ENCODE data around the gene TBC1D8.

The TBC1D8 gene

DNA sequence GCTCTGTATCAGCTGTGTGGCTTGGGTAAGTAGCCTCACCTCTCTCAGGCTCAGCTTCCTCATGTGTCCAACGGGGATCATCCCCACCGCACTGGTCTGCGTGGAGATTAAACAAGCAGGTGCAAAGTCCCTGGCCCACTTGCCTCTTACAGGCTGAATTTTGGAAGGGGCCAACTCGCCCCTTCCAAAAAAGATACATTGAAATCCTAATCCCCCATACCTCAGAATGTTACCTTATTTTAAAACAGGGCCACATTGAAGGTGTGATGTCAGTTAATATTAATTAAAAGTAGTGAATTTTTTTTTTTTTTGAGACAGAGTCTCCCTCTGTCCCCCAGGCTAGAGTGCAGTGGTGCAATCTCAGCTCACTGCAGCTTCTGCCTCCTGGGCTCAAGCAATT is 34.8 kb downstream of the TBC1D8 start:
- H3K4me3 ChIP-seq (ENCODE audit: low read length), result no peak overlapping the region
- DNase-seq (ENCODE audit: low read depth, low spot score), result no peak

DNA sequence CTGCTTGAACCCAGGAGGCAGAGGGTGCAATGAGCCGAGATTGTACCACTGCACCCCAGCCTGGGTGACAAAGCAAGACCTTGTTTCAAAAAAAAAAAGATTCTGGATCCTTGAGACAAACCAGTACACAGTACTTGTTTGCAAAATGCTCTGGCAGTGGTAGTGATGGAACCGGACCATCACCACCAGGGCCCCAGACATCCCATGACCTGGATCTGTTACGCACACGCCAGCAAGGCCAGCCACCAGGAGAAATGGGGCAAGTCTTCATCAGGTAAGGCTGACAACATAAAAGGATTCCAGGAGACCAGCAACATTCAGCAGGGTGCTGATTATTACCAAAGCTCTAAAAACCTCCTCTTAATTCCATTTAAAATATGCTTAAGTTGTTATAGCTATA is 35.5 kb downstream of the TBC1D8 start:
- no peak for DNase-seq (ENCODE audit: low read depth, low spot score)
- no peak overlapping the region for H3K4me3 ChIP-seq (ENCODE audit: low read length)

DNA sequence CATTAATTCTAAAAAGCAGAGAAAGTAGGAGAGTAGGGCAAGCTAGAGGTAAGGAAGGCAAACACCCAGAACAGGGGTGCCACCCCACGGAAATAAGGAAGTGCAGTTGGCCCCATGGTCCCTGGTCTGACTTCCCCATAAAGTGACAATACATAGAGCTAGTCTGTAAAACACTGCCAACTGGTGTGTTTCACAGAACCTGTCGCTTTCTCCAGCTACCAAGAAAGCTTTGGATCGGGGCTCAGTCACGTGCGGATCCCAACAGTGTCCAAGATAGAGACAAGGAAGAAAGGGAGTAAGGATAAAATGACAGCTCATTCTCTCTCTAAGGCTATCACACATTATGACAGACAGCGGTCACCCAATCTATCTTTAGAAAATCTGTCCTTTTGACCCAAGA is 36.4 kb downstream of the TBC1D8 start:
- H3K4me3 ChIP-seq (ENCODE audit: low read length), result no peak overlapping the region
- no peak for DNase-seq (ENCODE audit: low read depth, low spot score)

DNA sequence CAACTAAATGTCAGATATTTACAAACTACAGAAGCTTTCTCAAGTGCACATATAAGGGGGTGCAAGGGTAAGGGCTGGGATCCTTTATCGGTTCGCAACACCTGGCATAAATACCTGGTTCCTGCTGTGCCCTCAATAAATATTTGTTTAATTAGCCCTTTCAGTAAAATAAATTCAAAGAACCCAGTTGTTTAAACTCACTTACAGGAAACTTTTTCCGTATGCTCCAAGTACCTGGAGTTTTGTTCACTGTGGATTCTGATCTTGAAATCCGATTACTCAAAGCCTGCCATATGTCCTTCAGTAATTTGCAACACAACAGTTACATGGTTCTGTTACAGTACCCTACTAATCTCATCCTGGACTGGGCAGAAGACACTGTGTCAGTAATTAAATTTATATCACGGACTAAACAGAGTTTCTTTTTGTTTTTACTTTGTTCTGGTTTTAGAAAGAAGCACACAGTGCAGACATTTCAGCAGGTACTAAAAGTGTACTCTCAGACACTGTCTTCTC is 36.9 kb downstream of the TBC1D8 start:
- no peak for DNase-seq (ENCODE audit: low read depth, low spot score)
- H3K4me3 ChIP-seq (ENCODE audit: low read length), result no peak overlapping the region

DNA sequence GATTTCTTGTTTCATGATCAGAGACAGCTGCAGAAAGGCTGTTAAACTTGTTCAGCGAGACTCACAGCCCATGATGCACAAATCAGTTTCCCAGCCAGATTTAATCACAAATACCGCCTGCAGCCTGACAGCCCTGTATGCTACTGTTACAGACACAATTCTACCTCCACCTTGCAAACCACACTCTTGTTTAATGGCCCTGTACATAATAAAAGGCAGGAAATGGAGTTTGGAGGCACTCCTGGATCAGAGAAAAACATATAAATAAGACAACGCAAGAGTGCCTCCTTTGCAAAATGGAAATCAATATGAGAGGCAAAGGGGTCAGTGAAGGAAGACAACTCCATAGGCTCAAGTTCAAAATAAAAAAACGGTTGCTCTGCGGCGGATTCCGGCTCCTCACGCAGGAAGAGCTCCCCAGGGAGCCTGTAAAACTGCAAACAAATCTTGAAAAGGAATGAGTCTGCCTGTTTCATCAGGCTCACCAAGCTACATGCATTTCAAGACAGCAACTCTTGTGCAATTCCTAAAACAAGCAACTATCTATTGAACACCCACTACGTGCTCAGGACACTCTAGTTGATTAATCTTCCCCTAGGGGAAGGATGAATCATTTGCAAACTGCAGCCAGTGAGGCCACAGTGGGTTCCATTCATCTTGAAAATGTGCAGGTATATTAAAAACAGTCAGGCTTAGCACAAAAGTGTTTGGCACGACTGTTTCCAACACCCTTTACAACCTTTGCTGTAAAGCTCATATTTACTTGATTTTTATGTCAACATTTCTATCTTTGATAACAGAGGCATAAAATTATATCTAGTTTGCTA is 37.5 kb downstream of the TBC1D8 start:
- DNase-seq (ENCODE audit: low read depth, low spot score), result peak; percentile 82
- H3K4me3 ChIP-seq (ENCODE audit: low read length), result peak overlapping the region; percentile 36

DNA sequence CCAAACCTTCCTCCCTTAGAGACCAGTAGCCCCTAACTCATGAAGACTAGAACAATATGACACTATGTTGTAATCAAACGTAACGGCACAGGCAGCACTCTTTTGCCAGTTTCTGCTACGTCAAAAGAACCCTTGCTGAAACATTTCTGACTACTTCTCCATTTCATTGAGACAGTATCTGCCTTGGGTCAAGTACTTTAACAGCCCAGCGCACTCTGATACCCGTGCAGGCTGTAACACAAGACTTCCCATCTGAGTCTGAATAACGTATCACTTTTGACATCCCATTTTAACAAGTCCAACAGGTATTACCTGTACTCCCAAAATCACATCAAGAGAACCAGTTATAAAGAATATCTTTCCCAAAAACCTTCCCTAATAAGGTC is 38.4 kb downstream of the TBC1D8 start:
- H3K4me3 ChIP-seq (ENCODE audit: low read length), result peak overlapping the region; percentile 36

DNA sequence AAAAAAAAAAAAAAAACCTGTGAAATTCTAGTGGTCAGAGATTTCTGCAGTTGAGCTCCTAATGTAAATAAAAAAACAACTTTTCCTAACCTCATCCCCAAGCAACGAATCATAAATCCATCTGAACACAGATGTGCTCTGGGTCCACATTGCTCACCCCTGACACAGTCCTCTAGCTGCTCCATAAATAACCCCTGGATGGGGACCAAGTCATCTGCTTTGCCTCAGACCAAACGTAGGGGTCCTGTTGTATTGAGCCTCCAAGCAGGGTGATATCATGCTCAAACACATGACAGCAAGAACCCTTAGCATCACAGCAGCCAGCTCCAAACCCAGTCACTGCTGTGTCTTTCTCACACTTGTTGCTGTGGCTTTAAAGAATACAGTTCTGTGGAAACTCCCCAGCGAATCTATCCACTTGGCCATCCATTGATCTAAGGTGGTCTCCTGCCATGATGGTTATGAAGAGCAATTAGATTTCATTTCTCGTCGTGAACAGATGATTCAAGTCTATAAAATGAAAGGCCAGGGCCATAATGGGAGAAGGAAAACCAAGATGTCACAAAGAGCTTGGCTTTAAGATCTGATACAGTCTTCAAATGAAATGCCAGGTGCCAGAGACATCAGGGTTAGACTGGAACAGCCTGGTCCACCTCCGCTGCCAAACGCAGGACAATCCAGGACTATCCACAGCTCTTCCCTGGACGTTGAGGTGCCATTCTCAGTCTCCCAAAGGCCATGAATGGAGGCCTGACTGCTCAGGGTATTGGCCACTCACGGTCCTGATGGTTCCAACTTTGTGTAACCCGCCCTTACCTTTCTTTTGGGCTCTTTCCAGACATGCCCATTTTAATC is 39.0 kb downstream of the TBC1D8 start:
- no peak overlapping the region for H3K4me3 ChIP-seq (ENCODE audit: low read length)
- no peak for DNase-seq (ENCODE audit: low read depth, low spot score)

More for the DNA sequence above, 38.4 kb downstream of the TBC1D8 start:
- DNase-seq (ENCODE audit: low read depth, low spot score), result no peak

DNA sequence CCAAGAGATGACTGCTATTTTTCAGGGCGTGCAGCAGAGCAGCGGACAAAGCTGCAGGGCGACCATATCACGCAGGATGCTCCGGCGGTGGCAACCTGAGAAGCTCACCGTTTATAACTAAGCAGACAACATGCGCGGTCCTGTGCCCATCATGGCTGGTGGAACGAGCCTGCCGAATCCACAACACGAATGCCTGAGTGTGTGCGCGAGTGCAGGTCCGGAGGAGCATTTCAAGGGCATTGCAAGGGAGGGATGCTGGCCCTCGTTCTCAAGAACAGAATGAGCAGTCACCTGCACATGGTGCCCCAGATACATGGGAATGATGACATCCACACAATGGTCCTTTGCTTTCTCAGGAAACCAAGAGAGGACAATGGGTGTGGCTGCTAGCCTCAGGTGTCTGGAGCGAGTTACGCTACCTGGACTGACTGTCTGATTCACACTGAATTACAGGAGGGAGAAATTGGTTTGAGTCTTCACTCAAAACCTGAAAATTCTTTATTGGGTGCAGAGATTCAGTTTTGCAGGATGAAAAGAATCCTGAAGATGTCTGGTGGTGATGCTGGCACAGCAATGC is 39.8 kb downstream of the TBC1D8 start:
- no peak for DNase-seq (ENCODE audit: low read depth, low spot score)
- no peak overlapping the region for H3K4me3 ChIP-seq (ENCODE audit: low read length)

DNA sequence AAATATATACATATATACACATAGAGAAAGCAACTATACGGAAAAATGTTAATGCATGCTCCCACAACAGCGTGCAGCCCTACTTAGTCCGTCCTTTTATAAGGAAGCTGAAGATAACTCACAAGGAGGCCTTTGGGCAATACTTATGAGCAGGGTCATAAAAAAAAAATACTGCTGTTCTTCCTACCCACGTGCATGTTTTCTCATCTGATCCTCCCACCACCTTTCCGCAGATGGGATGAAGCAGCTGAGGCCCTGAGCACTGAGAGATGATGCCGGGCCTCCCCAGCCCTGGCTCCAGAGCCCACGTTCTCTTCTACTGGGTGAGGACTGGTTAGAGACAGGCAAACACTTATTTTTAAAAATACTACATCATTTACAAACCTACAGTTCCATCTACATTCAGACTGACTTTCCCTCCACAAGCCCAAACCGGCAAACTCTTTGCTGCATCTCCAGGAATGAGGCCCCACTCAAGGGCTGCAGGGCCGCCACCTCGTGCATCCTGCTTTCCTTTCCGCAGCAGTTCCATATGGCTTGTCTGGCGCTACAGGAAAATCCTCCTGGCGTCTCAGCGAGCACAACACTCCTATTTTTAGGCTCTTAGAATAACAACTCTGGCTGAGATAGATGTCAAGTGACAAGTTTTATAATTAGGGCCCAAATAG is 41.6 kb downstream of the TBC1D8 start:
- H3K4me3 ChIP-seq (ENCODE audit: low read length), result peak overlapping the region; percentile 38
- no peak for DNase-seq (ENCODE audit: low read depth, low spot score)

DNA sequence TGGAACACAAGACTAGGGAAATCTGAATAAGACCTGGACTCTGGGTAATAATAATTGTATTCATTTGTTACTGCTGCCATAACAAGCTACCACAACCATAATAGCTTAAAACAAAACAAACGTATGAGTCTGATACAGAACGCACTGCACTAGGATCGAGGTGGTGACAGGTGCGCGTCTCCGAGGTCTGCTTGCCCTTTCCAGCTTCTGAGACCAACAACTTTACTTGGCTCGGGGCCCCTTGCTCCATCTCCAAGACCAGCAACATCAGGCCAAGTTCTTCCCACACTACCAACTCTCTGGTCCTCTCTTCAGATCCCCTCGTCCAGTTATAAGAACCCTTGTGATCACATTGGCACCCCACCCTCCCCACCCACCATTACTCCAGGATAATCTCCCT is 42.8 kb downstream of the TBC1D8 start:
- H3K4me3 ChIP-seq (ENCODE audit: low read length), result no peak overlapping the region
- DNase-seq (ENCODE audit: low read depth, low spot score), result no peak

DNA sequence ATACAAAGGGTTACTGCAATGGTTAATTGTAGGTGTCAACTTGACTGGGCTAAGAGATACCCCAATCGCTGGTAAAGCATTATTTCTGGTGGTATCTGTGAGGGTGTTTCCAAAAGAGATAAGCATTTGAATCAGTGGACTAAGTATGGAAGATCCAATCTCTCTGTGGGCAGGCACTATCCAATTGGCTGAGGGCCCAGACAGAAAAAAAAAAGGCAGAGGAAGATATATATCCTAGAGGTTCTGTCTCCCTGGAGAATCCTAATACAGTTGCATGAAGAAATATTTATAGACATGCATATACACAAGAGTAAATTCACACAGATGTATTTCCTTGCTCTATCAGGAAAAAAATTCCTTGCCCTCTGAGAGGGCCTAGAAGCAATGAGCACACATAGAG is 43.9 kb downstream of the TBC1D8 start:
- DNase-seq (ENCODE audit: low read depth, low spot score), result no peak
- no peak overlapping the region for H3K4me3 ChIP-seq (ENCODE audit: low read length)

DNA sequence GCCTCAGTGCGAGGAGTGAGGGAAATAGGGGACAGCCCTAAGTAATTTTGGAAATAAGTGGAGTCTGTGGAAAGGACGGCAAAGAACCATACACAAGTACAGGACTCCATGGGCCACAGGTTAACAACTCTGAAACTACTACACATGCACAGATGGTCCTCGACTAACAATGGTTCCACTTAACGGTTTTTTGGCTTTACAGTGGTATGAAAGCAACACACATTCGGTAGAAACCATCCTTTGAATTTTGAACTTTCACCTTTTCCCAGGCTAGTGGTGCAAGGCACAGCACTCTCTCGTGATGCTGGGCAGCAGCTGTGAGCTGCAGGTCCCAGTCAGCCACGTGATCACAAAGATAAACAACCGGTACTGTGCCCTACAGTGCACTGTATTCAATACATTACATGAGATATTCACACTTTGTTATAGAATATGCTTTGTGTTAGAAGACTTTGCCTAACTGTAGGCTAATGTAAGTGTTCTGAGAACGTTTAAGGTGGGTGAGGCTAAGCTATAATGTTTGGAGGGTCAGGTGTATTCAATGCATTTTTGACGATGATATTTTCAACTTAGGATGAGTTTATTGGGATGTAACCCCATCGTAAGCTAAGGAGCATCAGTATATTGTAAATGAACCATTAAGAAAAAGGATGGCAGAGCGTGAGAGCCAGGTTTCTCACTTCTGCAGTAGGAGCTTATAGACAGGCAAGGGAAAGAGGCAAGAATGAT is 44.6 kb downstream of the TBC1D8 start:
- DNase-seq (ENCODE audit: low read depth, low spot score), result peak; percentile 35
- H3K4me3 ChIP-seq (ENCODE audit: low read length), result no peak overlapping the region

DNA sequence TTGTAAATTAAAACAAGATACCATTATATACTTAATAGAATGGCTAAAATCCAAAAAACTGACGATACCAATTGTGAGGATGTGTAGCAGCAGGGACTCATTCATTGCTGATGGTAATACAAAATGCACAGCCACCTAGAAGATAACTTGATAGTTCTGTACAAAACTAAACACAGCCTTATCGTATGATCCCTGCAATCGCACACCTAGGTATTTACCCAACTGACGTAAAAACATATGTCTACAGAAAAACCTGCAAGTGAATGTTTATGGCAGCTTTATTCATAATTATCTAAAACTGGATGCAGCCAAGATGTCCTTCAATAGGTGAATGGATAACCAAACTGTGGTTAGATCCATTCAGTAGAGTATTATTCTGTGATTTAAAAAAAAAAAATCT is 45.5 kb downstream of the TBC1D8 start:
- no peak overlapping the region for H3K4me3 ChIP-seq (ENCODE audit: low read length)
- no peak for DNase-seq (ENCODE audit: low read depth, low spot score)

DNA sequence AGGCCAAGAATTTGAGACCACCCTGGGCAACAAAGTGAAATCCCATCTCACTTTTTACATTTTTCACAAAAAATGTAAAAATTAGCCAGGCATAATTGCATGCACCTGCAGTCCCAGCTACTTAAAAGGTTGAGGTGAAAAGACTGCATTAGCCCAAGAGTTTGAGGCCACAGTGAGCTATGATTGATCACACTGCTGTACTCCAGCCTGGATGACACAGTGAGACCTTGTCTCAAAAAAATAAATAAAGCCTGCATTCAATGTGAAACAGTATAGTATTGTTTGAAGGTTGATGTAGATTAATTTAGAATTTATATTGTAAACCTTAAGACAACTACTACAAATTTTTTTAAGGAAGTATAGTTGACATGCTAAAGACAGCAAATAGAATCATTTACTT is 53.5 kb downstream of the TBC1D8 start:
- DNase-seq (ENCODE audit: low read depth, low spot score), result no peak

DNA sequence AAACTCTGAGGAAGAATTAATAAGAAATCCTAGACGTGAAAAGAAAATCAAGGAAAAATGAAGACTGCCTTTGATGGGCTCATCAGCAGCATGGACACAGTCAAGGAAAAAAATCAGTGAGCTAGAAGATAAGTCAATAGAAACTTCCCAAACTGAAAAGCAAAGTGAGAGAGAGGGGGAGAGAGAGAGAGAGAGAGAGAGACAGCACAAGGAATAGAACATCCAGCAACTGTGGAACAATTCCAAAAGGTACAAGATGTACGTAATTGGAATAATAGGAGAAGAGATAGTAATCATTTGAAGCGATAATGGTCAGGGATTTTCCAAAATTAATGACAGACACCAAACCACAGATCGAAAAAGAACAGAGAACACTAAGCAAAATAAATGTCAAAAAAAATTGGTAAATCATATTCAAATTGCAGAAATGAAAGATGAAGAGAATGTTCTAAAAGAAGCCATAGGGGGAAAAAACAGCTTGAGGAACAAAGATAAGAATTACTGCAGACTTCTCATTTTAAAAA is 54.5 kb downstream of the TBC1D8 start:
- H3K4me3 ChIP-seq (ENCODE audit: low read length), result no peak overlapping the region
- DNase-seq (ENCODE audit: low read depth, low spot score), result no peak

More for the DNA sequence above, 53.5 kb downstream of the TBC1D8 start:
- H3K4me3 ChIP-seq (ENCODE audit: low read length), result no peak overlapping the region

DNA sequence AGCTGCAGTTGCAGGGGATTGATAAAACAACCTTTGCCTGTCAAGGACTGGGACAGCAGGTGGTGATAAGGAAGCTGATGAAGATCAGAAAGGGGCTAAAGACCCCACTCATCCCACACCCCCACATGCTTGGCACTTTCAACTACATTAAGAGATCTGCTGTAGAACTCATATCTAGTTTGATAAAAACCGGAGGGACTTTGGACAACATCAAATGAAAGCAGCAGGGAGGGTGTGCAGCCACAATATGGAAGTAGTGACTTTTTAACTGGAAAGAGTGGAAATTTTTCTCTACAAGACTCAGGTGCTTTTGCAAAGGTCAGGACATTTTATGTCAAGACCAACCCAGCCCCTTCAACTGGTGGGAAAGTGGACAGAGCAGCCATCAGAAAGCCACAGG is 56.8 kb downstream of the TBC1D8 start:
- no peak for DNase-seq (ENCODE audit: low read depth, low spot score)
- H3K4me3 ChIP-seq (ENCODE audit: low read length), result no peak overlapping the region

DNA sequence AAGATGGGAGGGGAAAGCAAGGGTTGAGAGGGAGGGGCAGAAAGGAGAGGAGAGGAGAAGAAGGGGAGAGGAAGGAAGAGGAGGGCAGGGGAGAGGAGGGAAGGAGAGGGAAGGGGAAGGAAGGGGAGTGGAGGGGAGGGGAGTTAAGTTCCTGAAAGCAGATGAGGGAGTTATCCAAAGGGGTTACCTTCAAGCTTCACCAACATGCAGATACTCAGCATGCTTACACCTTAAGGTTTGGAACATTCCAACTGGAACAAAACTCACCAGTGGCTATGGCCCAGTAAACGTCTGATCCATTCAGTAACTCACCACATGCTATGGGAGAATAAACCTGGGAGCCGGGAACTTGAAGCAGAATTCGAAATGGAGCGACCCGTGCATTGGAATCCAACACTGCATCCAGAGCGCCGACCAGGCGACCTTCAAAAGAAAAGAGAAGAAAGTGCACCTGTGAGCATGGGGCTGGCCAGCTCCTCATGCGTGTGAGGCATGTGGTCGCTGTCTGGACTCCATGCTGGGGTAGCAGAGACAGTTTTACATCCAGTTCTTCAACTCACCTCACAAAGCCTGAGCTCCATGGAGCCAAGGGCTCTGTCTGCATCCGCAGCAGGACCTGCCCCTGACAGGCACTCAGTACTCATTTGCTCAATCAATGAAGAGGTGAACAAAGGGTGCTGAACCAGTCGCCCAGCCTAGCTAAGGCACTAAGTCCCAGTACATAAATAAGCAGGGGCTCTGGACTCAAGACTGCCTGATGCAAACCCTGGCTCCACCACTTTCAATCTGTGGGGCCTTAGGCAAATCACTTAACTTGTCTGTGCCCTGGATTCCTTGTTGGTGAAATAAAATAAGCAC is 61.0 kb downstream of the TBC1D8 start:
- no peak overlapping the region for H3K4me3 ChIP-seq (ENCODE audit: low read length)
- no peak for DNase-seq (ENCODE audit: low read depth, low spot score)

DNA sequence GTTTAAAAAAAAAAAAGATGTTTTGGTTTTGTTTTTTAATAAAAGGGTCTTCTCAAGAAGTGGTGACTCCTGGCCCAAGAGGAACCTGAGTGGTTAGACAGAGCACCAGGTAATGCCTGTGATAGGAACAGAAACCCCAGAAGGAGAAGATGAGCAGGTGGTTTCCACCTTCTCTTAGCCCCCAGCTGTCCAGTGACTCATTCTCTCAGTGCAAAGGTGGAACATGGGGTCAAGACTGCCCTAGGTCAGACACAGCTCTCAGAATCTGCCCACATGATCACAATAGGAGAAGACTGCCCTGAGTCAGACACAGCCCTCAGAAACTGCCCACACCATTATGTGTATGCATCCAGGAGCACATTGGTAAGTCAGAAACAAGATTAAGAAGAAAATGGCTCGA is 61.8 kb downstream of the TBC1D8 start:
- no peak for DNase-seq (ENCODE audit: low read depth, low spot score)

More for the DNA sequence above, 61.8 kb downstream of the TBC1D8 start:
- no peak overlapping the region for H3K4me3 ChIP-seq (ENCODE audit: low read length)

Data from Jurkat, Clone E6-1 (cell line).